Omental fat pad (tissue), 4 donors: Measurements from ENCODE around the gene ASCC3. TPM values are rescaled to one million over a fixed set of nuclear protein-coding genes. Genes with fewer than 3 reads are reported as not detected.

Experiments
- ATAC-seq: fragments of 150-250 bp; one replicate; pipeline ENCODE4 v1.9.1; 2016; ENCODE audit warnings: mild to moderate bottlenecking, moderate library complexity; ENCODE audit not compliant: low FRiP score
- DNase-seq: peaks from one replicate; pipeline ENCODE4 v3.0.0-alpha.2; 2019; ENCODE audit warnings: low spot score
- CTCF ChIP-seq, 3 donors: fragments of 450-650 bp; IDR thresholded peaks; one replicate each; pipeline ENCODE4 v1.5.1; 2016 to 2017; ENCODE audit warnings: antibody characterized with exemption in 3 of 3, mild to moderate bottlenecking in 3 of 3, moderate library complexity in 2 of 3
- total RNA-seq, 4 donors: library from RNA; depleted of rRNA; stranded (reverse); fragments of >200 nt; gene quantifications; one replicate each; pipeline ENCODE4 v1.1.0, GENCODE V29; 2016

ASCC3 gene
- total RNA-seq, 4 donors from 2014 or later = 20.1 to 44.8 (median 25.9) TPM

DNA sequence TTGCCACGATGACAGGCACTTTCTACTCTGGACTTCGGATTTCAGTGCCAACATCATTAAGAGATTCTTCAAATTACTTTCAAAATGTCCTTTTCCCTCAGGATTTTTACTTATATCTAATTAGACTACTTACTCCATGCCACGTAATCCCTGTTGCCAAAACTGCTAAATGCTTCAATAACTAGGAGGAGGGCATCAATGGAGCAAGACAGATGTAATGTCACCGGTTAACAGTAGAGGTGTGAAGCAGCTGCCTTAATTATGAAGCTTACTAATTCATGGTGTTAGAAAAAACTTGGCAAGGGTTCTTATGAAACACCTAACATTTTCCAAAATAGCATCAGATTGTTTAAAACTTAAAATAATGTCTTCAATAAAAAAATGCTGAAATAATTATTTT is 305.2 kb downstream of the ASCC3 start:
- TF ChIP-seq CTCF (IDR thresholded peaks at IDR 0.05) = no peak
- no peak for DNase-seq
- no peak for ATAC-seq

DNA sequence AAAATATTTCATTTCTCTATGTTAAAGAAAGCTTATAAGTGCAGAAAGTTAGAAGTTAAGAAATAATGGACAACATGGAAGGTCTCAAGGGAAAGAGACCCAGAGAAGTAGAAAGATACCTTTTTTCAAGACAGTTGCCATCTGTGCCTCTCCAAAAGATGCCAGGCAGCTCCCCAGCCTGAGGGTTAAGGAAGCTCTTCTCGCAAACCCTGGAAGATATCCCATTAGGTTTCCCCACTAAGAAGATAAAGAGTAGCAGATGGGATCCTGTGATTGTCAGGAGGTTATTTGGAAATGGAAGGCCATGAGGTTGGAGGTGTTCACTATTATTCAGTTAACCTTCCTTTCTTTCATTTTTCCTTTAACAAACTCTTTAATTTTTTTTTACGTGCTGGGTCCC is 306.3 kb downstream of the ASCC3 start:
- ATAC-seq (no peak), DNase-seq (no peak)
- no peak for TF ChIP-seq CTCF (IDR thresholded peaks at IDR 0.05)

- DNase-seq (no peak), ATAC-seq (no peak)
- no peak for TF ChIP-seq CTCF (IDR thresholded peaks at IDR 0.05)
Observed at GRCh38 chr6:100573166-100573565, 308.0 kb downstream of the ASCC3 start.

DNA sequence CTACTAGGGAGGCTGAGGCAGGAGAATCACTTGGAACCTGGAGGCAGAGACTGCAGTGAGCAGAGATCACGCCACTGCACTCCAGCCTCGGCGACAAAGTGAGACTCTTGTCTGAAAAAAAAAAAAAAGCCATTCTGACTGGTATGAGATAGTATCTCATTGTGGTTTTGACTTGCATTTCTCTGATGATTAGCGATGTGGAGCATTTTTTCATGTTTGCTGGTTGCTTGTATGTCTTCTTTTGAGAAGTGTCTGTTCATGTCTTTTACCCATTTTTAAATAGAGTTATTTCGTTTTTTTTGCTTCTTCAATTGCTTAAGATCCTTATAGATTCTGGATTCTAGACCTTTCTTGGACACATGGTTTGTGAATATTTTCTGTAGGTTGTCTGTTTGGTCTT is 312.9 kb downstream of the ASCC3 start:
- no peak for TF ChIP-seq CTCF (IDR thresholded peaks at IDR 0.05)
- DNase-seq (no peak), ATAC-seq (no peak)

- ATAC-seq (no peak), DNase-seq (no peak)
- no peak for TF ChIP-seq CTCF (IDR thresholded peaks at IDR 0.05)
Observed at GRCh38 chr6:100566563-100566962, 314.6 kb downstream of the ASCC3 start.

DNA sequence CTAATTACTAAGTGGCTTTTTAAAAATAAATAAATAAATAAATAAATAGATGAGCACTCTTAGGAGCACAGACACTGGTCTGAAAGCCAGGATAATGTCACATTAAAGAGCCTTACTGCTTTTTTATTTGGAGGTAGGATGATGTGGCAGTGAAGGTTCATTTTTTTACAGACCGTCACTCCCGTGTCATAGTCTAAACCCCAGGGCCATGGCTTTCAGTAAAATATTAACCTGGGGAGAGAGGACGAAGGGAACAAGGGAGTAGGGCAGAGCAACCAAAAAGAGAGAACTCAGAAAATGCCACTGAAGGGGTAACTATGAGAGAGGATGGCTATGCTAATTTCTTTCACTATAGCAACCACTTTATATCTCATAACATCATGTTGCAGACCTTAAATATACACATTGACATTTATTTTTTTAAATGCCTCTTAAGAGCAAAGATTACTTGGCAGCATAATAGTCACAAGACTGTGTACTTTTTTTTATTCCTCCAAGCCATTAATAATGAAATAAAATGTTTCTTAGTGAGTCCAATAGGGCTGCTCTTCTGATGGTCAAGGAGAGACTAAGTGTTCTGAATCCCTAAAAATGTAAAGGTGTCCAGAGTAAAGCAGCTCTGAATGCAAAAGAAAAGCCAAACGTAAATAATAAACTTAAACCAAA is 315.6 kb downstream of the ASCC3 start:
- ATAC-seq (no peak), DNase-seq (no peak)
- TF ChIP-seq CTCF (IDR thresholded peaks at IDR 0.05) = no peak

DNA sequence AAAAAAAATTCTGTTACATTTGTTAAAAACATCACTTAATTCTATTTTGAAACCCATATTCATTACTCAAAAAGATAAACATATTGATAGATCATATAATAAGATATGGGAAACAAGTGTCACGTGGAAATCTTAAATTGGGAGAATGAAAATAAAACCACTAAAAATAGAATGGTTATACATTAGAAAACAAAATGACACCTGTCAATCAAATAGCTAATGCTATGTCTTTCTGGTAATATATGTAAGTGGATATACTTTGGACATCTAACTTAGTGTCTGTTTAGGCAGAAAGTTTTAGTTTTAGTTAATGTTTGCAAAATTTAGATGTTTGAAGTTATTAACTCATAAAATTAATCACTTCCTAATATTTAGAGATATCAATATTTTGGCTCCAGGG is 321.3 kb downstream of the ASCC3 start:
- no peak for ATAC-seq
- TF ChIP-seq CTCF (IDR thresholded peaks at IDR 0.05) = no peak
- no peak for DNase-seq
